GM12878 (cell line): ENCODE results near the gene GZMM. TPM values are rescaled to one million over a fixed set of nuclear protein-coding genes. Genes with fewer than 3 reads are reported as not detected.

Experiments
- IRF4 ChIP-seq: IDR thresholded peaks from 2 replicates; pipeline ENCODE4 v1.6.1; 2011; ENCODE audit warnings: low read depth, low read length
- MEF2A ChIP-seq: IDR thresholded peaks from 2 replicates; pipeline ENCODE4 v1.6.1; 2011; ENCODE audit warnings: low read depth, mild to moderate bottlenecking, low read length, moderate library complexity; ENCODE audit not compliant: insufficient read depth
- MTA3 ChIP-seq: IDR thresholded peaks from 2 replicates; pipeline ENCODE4 v1.6.1; 2012; ENCODE audit warnings: low read length, inconsistent platforms, borderline replicate concordance
- MXI1 ChIP-seq: fragments of 150-350 bp; IDR thresholded peaks from 2 replicates; pipeline ENCODE4 v1.6.1; 2011; ENCODE audit warnings: low read depth, mild to moderate bottlenecking, inconsistent platforms, low read length, improper control_type of control experiment
- MYB ChIP-seq: fragments of 150-350 bp; IDR thresholded peaks from 2 replicates; pipeline ENCODE4 v1.6.1; 2014; ENCODE audit warnings: mild to moderate bottlenecking, low read depth, low read length, borderline replicate concordance
- TCF7 ChIP-seq: IDR thresholded peaks from 2 replicates; pipeline ENCODE4 v1.6.1; 2014; ENCODE audit warnings: antibody characterized with exemption, borderline replicate concordance
- ZNF217 ChIP-seq: fragments of 450-650 bp; IDR thresholded peaks from 2 replicates; pipeline ENCODE4 v1.6.1; 2017; ENCODE audit warnings: antibody characterized with exemption, mild to moderate bottlenecking
- ZNF384 ChIP-seq: IDR thresholded peaks from 2 replicates; pipeline ENCODE4 v1.6.1; 2012; ENCODE audit warnings: low read depth, mild to moderate bottlenecking, low read length, improper control_type of control experiment, borderline replicate concordance
- polyA plus RNA-seq, 11 experiments: library from polyadenylated mRNA; depleted of rRNA in 4 of 11; unstranded in 6 of 11; stranded (reverse) in 5 of 11; fragments of >200 nt; fragmentation: Nextera tagmentation in 4 of 11; fragmentation: Illumina TruSeq in 1 of 11; extraction: Ambion mirVana in 4 of 11; extraction: Trizol in 1 of 11; gene quantifications; 1 replicate in 1 of 11; 2 replicates in 10 of 11; pipeline versions ENCODE4 v1.2.1 to v1.2.3, GENCODE V29; 2011 to 2016; ENCODE audit warnings: inconsistent platforms in 2 of 11, missing spikeins in 2 of 11, low read depth in 1 of 11
- total RNA-seq, 4 experiments: library from RNA; depleted of rRNA in 3 of 4; stranded (reverse); fragments of >200 nt in 3 of 4; fragmentation: Illumina TruSeq in 1 of 4; extraction: Trizol in 1 of 4; gene quantifications; 2 replicates each; pipeline versions ENCODE4 v1.2.1 to v1.2.3, GENCODE V29; 2013 to 2021
- TF ChIP-seq, protein P1 (sequence below): fragments of 450-650 bp; IDR thresholded peaks from 2 replicates; pipeline ENCODE4 v1.6.1; 2017; ENCODE audit warnings: mild to moderate bottlenecking, moderate library complexity
- TF ChIP-seq, protein P2 (sequence below): fragments of 450-650 bp; IDR thresholded peaks from 2 replicates; pipeline ENCODE4 v1.6.1; 2017; ENCODE audit warnings: low read depth, mild to moderate bottlenecking, moderate library complexity
- TF ChIP-seq, protein P3 (sequence below): IDR thresholded peaks from 2 replicates; pipeline ENCODE4 v1.6.1; 2012; ENCODE audit warnings: low read depth, low read length, improper control_type of control experiment
- TF ChIP-seq, protein P4 (sequence below): fragments of 150-350 bp; IDR thresholded peaks from 2 replicates; pipeline ENCODE4 v1.6.1; 2016; ENCODE audit warnings: low read depth, low read length

The GZMM gene
- total and polyA plus RNA-seq, 10 of the 15 experiments (the other 5 are each of a cell fraction or from before 2014, with no cell fraction given) = 0.09 to 0.48 (median 0.23) TPM; not detected in 7

DNA sequence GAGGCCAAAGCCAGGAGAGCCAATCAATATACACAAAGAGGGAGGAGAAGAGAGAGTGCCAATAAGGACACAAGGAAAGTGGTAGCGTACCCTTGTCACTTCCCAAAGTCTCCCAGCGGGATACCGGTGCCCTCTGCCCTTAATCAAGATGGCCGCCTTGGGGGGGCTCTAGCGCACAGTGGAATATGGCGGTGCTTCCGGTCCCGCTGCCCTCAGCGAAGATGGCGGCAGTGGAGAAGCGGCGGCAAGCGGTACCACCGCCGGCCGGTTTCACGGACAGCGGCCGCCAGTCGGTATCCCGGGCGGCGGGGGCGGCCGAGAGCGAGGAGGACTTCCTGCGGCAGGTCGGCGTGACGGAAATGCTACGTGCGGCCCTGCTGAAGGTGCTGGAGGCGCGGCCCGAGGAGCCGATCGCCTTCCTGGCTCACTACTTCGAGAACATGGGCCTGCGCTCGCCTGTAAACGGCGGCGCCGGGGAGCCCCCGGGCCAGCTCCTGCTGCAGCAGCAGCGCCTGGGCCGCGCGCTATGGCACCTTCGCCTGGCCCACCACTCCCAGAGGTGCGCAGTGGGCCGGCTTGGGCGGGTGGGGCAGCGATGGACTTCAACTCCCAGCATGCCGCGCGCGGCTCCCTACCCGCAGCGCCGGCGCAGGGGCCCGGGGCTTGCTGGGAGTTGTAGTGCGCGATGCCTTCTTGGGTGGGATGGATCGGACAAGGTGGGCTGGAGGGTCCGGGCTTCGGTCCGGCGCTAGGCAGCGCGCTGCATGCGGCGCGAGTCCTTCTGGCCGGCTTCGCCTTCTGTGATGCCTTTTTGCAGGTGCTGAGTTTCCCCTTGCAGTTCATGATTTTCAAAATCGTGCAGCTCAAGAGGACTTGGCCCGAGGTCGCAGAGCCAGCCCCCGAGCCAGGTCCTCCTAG lies 36.3 kb upstream of the GZMM start, which contains the start of gene TPGS1 (continued):
- TF ChIP-seq, protein P1, sequence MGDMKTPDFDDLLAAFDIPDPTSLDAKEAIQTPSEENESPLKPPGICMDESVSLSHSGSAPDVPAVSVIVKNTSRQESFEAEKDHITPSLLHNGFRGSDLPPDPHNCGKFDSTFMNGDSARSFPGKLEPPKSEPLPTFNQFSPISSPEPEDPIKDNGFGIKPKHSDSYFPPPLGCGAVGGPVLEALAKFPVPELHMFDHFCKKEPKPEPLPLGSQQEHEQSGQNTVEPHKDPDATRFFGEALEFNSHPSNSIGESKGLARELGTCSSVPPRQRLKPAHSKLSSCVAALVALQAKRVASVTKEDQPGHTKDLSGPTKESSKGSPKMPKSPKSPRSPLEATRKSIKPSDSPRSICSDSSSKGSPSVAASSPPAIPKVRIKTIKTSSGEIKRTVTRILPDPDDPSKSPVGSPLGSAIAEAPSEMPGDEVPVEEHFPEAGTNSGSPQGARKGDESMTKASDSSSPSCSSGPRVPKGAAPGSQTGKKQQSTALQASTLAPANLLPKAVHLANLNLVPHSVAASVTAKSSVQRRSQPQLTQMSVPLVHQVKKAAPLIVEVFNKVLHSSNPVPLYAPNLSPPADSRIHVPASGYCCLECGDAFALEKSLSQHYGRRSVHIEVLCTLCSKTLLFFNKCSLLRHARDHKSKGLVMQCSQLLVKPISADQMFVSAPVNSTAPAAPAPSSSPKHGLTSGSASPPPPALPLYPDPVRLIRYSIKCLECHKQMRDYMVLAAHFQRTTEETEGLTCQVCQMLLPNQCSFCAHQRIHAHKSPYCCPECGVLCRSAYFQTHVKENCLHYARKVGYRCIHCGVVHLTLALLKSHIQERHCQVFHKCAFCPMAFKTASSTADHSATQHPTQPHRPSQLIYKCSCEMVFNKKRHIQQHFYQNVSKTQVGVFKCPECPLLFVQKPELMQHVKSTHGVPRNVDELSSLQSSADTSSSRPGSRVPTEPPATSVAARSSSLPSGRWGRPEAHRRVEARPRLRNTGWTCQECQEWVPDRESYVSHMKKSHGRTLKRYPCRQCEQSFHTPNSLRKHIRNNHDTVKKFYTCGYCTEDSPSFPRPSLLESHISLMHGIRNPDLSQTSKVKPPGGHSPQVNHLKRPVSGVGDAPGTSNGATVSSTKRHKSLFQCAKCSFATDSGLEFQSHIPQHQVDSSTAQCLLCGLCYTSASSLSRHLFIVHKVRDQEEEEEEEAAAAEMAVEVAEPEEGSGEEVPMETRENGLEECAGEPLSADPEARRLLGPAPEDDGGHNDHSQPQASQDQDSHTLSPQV = no peak
- TF ChIP-seq ZNF217 (no peak), MEF2A (no peak), ZNF384 (no peak), MXI1 (peak; percentile 13; the same call in 1 of the 2 replicates), MYB (no peak), MTA3 (no peak), IRF4 (0 out of 2 replicates have a peak, but pooled peaks have one; percentile 21), TCF7 (no peak)
- TF ChIP-seq, protein P2, sequence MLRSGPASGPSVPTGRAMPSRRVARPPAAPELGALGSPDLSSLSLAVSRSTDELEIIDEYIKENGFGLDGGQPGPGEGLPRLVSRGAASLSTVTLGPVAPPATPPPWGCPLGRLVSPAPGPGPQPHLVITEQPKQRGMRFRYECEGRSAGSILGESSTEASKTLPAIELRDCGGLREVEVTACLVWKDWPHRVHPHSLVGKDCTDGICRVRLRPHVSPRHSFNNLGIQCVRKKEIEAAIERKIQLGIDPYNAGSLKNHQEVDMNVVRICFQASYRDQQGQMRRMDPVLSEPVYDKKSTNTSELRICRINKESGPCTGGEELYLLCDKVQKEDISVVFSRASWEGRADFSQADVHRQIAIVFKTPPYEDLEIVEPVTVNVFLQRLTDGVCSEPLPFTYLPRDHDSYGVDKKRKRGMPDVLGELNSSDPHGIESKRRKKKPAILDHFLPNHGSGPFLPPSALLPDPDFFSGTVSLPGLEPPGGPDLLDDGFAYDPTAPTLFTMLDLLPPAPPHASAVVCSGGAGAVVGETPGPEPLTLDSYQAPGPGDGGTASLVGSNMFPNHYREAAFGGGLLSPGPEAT = peak; percentile 78; the same call in 1 of the 2 replicates
- TF ChIP-seq, protein P3, sequence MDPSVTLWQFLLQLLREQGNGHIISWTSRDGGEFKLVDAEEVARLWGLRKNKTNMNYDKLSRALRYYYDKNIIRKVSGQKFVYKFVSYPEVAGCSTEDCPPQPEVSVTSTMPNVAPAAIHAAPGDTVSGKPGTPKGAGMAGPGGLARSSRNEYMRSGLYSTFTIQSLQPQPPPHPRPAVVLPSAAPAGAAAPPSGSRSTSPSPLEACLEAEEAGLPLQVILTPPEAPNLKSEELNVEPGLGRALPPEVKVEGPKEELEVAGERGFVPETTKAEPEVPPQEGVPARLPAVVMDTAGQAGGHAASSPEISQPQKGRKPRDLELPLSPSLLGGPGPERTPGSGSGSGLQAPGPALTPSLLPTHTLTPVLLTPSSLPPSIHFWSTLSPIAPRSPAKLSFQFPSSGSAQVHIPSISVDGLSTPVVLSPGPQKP = peak; percentile 44; the same call in 1 of the 2 replicates
- TF ChIP-seq, protein P4, sequence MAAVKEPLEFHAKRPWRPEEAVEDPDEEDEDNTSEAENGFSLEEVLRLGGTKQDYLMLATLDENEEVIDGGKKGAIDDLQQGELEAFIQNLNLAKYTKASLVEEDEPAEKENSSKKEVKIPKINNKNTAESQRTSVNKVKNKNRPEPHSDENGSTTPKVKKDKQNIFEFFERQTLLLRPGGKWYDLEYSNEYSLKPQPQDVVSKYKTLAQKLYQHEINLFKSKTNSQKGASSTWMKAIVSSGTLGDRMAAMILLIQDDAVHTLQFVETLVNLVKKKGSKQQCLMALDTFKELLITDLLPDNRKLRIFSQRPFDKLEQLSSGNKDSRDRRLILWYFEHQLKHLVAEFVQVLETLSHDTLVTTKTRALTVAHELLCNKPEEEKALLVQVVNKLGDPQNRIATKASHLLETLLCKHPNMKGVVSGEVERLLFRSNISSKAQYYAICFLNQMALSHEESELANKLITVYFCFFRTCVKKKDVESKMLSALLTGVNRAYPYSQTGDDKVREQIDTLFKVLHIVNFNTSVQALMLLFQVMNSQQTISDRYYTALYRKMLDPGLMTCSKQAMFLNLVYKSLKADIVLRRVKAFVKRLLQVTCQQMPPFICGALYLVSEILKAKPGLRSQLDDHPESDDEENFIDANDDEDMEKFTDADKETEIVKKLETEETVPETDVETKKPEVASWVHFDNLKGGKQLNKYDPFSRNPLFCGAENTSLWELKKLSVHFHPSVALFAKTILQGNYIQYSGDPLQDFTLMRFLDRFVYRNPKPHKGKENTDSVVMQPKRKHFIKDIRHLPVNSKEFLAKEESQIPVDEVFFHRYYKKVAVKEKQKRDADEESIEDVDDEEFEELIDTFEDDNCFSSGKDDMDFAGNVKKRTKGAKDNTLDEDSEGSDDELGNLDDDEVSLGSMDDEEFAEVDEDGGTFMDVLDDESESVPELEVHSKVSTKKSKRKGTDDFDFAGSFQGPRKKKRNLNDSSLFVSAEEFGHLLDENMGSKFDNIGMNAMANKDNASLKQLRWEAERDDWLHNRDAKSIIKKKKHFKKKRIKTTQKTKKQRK = no peak
